Endodermal cell (in vitro differentiated cells): Measurements from ENCODE around the gene GGTLC2. TPM values are rescaled to one million over a fixed set of nuclear protein-coding genes. Genes with fewer than 3 reads are reported as not detected.
"Not testable (repeated sequence)": the region's sequence is repeated elsewhere in the genome, so short reads cannot be mapped to it uniquely, and the experiment has no call there.

Experiments
- DNase-seq: peaks from one replicate; pipeline ENCODE4 v3.0.0-alpha.2; 2017
- H3K27ac ChIP-seq: 2 replicates; pipeline ENCODE4 v1.5.1; 2013; ENCODE audit warnings: mild to moderate bottlenecking, low read depth, low read length, moderate library complexity
- H3K27me3 ChIP-seq: 2 replicates; pipeline ENCODE4 v1.6.1; 2013; ENCODE audit warnings: mild to moderate bottlenecking, low read length, moderate library complexity; ENCODE audit not compliant: insufficient read depth, control insufficient read depth, poor library complexity, severe bottlenecking
- H3K36me3 ChIP-seq: 2 replicates; pipeline ENCODE4 v1.7.0; 2013; ENCODE audit warnings: mild to moderate bottlenecking, low read length, moderate library complexity; ENCODE audit not compliant: control insufficient read depth, insufficient read depth
- H3K4me1 ChIP-seq: one replicate; pipeline ENCODE4 v1.7.0; 2013; ENCODE audit warnings: low read length; ENCODE audit not compliant: control insufficient read depth, insufficient read depth
- H3K4me3 ChIP-seq: 2 replicates; pipeline ENCODE4 v1.5.1; 2013; ENCODE audit warnings: mild to moderate bottlenecking, low read length, moderate library complexity
- H3K9ac ChIP-seq: 2 replicates; pipeline ENCODE4 v1.6.1; 2013; ENCODE audit warnings: mild to moderate bottlenecking, low read length, moderate library complexity; ENCODE audit not compliant: poor library complexity, severe bottlenecking; ENCODE audit errors: extremely low read depth
- H3K9me3 ChIP-seq: 2 replicates; pipeline ENCODE4 v1.6.1; 2013; ENCODE audit warnings: mild to moderate bottlenecking, low read length, moderate library complexity; ENCODE audit not compliant: control insufficient read depth
- H3K27ac Mint-ChIP-seq: 2 replicates; pipeline ENCODE4 v1.8.0; 2020; ENCODE audit warnings: mixed read lengths
- H3K27me3 Mint-ChIP-seq: 2 replicates; pipeline ENCODE4 v1.8.0; 2021; ENCODE audit warnings: mild to moderate bottlenecking, mixed read lengths; ENCODE audit not compliant: insufficient read depth
- H3K36me3 Mint-ChIP-seq: 2 replicates; pipeline ENCODE4 v1.8.0; 2020; ENCODE audit warnings: low read depth, mixed read lengths
- H3K4me1 Mint-ChIP-seq: 2 replicates; pipeline ENCODE4 v1.8.0; 2020; ENCODE audit warnings: mixed read lengths
- H3K4me3 Mint-ChIP-seq: 2 replicates; pipeline ENCODE4 v1.8.0; 2020; ENCODE audit warnings: mild to moderate bottlenecking, moderate library complexity, mixed read lengths
- H3K9me3 Mint-ChIP-seq: 2 replicates; pipeline ENCODE4 v1.8.0; 2020; ENCODE audit warnings: mild to moderate bottlenecking, mixed read lengths
- CTCF ChIP-seq: fragments of 200-600 bp; sonication (generic); conservative IDR thresholded peaks from 2 replicates; pipeline ENCODE4 v1.5.0; 2021; ENCODE audit warnings: antibody characterized with exemption, mild to moderate bottlenecking
- WGBS, 2 experiments: methylation state at CpG; one replicate each; pipeline versions ENCODE4 v1.1.5 to v1.1.7; 2013; ENCODE audit warnings: missing lambda C conversion rate in 2 of 2, mixed read lengths in 1 of 2; ENCODE audit not compliant: insufficient coverage in 1 of 2, insufficient read length in 1 of 2; 5-methylcytosine and 5-hydroxymethylcytosine counted together
- total RNA-seq, 2 donors: library from RNA; stranded (reverse); fragmentation: NEBNext Ultra II Directional in 1 of 2; extraction: Animal tissue kit (Norgen Biotek cat#: 25700) in 1 of 2; gene quantifications; 2 replicates in 1 of 2; 3 replicates in 1 of 2; pipeline ENCODE4 v1.2.1, GENCODE V29; 2021

Gene GGTLC2
- total RNA-seq, 2 donors from 2014 or later, result not detected

GRCh38 chr22:22604326-22605073, 39.9 kb upstream of the GGTLC2 start:
- no peaks in the 10 kb centered on the region for H3K36me3 ChIP-seq
- Mint-ChIP-seq H3K4me1 (no peaks in the 10 kb centered on the region), H3K27me3 (peaks cover 72% of the 10 kb centered on the region), H3K27ac (no peak overlapping the region), H3K9me3 (no peaks in the 10 kb centered on the region), H3K4me3 (no peak overlapping the region), H3K36me3 (no peaks in the 10 kb centered on the region)
- no peaks in the 10 kb centered on the region for H3K4me1 ChIP-seq
- H3K27ac ChIP-seq, result no peak overlapping the region
- no peak for TF ChIP-seq CTCF
- WGBS, 2 experiments, result 83 to 86% methylated on average over 1 to 3 of the region's 3 CpGs
- no peaks in the 10 kb centered on the region for H3K27me3 ChIP-seq
- no peak overlapping the region for H3K4me3 ChIP-seq
- no peak for DNase-seq
- H3K9ac ChIP-seq, result no peak overlapping the region
- no peaks in the 10 kb centered on the region for H3K9me3 ChIP-seq

DNA sequence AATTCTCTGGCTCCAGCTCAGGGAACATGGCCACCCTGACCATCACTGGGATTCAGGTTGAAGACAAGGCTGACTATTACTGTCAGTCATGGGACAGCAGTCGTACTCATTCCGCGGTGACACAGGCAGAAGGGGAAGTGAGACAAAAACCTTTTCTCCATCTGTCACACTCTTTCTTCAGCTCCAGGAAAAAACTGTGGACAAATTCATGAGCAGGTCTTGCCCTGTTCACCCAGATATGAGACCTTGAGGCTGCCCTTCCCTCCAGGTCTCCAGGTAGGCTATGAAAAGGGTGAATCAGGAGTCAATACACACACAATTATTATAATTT, 39.4 kb upstream of the GGTLC2 start:
- no peak for TF ChIP-seq CTCF
- no peaks in the 10 kb centered on the region for H3K36me3 ChIP-seq
- no peak overlapping the region for H3K9ac ChIP-seq
- H3K9me3 Mint-ChIP-seq, result no peaks in the 10 kb centered on the region
- H3K4me1 Mint-ChIP-seq, result no peaks in the 10 kb centered on the region
- DNase-seq, result no peak
- H3K27ac ChIP-seq, result no peak overlapping the region
- no peak overlapping the region for H3K4me3 ChIP-seq
- no peaks in the 10 kb centered on the region for H3K9me3 ChIP-seq
- no peak overlapping the region for H3K4me3 Mint-ChIP-seq
- 96 to 99% methylated on average over 3 of the region's 3 CpGs for WGBS, 2 experiments
- H3K36me3 Mint-ChIP-seq, result no peaks in the 10 kb centered on the region
- no peaks in the 10 kb centered on the region for H3K27me3 ChIP-seq
- no peaks in the 10 kb centered on the region for H3K4me1 ChIP-seq
- peaks cover 72% of the 10 kb centered on the region for H3K27me3 Mint-ChIP-seq
- H3K27ac Mint-ChIP-seq, result no peak overlapping the region

GRCh38 chr22:22608022-22608421, 36.4 kb upstream of the GGTLC2 start:
- H3K27me3 Mint-ChIP-seq, result peaks cover 73% of the 10 kb centered on the region
- not testable (repeated sequence) for H3K4me1 Mint-ChIP-seq, DNase-seq, H3K36me3 Mint-ChIP-seq, H3K4me3 Mint-ChIP-seq, H3K4me3 ChIP-seq, H3K36me3 ChIP-seq, H3K27ac ChIP-seq, H3K9me3 Mint-ChIP-seq, H3K9me3 ChIP-seq, H3K27ac Mint-ChIP-seq, H3K9ac ChIP-seq, H3K4me1 ChIP-seq
- 70 to 97% methylated on average over 2 to 3 of the region's 3 CpGs for WGBS, 2 experiments
- peaks cover 12% of the 10 kb centered on the region for H3K27me3 ChIP-seq

DNA sequence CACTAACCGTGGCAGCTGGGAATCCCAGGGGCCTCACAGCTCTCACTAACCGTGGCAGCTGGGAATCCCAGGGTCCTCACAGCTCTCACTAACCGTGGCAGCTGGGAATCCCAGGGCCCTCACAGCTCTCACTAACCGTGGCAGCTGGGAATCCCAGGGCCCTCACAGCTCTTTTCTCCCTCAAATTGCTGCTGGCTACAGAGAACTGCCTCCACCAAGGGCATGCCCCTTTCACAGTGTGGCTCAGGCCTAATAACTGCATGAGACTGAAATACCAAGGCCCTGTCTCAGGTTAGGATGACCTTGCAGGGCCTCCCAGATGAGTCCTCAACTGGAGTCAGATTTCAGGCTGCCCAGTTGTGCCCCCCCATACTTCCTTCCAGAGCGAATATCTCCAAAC, 35.1 kb upstream of the GGTLC2 start:
- Mint-ChIP-seq H3K4me3 (no peak overlapping the region), H3K27ac (no peak overlapping the region), H3K36me3 (no peaks in the 10 kb centered on the region), H3K27me3 (peaks cover 69% of the 10 kb centered on the region), H3K4me1 (peaks cover 2% of the 10 kb centered on the region), H3K9me3 (no peaks in the 10 kb centered on the region)
- TF ChIP-seq CTCF, result no peak
- Histone ChIP-seq H3K4me1 (no peaks in the 10 kb centered on the region), H3K4me3 (no peak overlapping the region), H3K9me3 (no peaks in the 10 kb centered on the region), H3K27ac (no peak overlapping the region), H3K27me3 (peaks cover 12% of the 10 kb centered on the region), H3K36me3 (no peaks in the 10 kb centered on the region), H3K9ac (no peak overlapping the region)
- no peak for DNase-seq
- 91% methylated on average over 5 of the region's 5 CpGs; no CpG with 5 or more reads in 1 of the 2 experiments for WGBS, 2 experiments
